LHCN-M2 (cell line): Measurements from ENCODE around the gene NRG2. TPM values are rescaled to one million over a fixed set of nuclear protein-coding genes. Genes with fewer than 3 reads are reported as not detected.

Experiments used
- DNase-seq: peaks from one replicate; pipeline ENCODE4 v3.0.0-alpha.2; 2012; ENCODE audit warnings: low read depth
- polyA plus RNA-seq: library from polyadenylated mRNA; unstranded; fragments of >200 nt; gene quantifications from one replicate; pipeline ENCODE4 v1.2.1, GENCODE V29; 2012; ENCODE audit warnings: missing spikeins
- total RNA-seq: library from RNA; depleted of rRNA; stranded (reverse); fragments of >200 nt; gene quantifications from 2 replicates; pipeline ENCODE4 v1.2.3, GENCODE V29; 2014; rRNA removed

The NRG2 gene
- total RNA-seq: not detected in 2 replicates
- 0.02 TPM for polyA plus RNA-seq

DNA sequence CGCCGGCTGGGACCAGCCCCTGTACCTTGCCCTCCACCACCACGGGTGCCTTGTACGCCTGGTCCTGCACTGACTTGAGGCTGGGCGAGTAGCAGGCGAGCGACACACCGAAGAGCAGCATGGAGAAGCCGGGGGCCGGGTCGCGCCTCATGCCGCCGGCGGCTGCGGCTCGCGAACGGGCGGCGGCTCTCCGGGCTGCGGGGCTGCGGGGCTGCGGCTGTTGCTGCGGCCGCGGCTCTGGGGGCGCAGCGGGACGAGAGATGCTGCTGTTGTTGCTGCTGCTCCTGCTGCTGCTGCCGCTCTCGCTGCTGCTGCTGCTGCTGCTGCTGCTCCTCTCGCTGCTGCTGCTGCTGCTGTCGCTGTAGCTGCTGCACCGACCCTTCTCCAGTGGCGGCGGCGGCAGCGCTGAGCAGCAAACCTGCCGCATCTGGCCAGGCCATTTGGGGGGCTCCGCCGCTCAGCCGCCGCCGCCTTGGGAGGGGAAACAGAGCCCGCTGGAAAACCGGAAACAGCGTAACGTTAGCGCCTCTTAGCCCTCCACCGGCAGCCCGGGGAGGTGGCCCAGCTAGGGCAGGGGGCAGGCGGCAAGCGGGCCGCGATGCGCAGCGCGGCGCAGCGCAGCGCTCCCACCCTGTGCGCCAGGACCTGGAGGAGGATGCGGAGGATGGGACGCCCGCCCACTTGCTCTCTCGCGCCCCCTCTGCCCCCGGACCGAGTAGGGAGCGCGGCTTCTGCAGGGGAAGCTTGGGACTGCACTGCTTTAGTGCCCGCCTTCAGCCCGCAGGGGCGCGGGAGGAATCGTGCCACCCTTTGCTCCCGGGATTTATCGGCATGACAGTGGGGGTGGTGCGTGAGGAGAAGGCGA is at the start of gene NRG2:
NRG2 (minus strand) TSS at position 657 of the 865 bp plus-strand sequence.
- peak; percentile 56 for DNase-seq

DNA sequence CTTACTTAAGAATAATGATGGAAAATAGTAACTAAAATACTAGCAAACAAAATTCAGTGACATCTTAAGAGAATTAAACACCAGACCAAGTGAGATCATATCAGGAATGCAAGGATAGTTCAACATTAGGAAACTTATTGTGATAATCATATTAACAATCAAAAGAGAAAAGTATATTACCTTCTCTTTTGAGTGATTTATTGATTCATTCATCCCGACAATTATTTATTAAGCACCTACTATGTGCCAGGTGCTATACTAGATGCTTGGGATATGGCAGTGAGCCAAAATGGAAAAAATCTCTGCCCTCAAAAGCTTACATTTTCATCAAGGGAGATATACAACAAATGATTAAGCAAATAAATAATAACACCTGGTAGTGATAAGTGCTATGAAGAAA is 47.2 kb upstream of the NRG2 start:
- no peak for DNase-seq

DNA sequence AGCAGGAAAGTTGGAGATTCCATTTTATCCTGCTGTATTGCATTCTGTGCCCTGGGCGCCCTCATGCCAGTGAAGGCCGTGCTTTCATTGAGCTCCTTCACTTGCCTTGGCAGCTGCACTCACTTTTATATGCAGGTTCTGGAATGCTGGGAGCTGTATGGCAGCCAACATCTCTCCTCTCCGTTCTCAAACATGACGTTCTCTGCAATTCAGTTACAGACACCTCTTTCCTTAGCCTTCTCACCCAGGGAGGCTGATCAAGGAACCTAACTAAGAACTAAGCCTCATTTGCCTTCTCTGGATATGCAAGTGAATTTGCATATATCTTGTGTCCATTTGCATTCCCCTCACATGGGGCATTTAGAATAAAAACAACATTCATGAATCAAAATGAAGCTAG is 41.4 kb upstream of the NRG2 start:
- no peak for DNase-seq

DNA sequence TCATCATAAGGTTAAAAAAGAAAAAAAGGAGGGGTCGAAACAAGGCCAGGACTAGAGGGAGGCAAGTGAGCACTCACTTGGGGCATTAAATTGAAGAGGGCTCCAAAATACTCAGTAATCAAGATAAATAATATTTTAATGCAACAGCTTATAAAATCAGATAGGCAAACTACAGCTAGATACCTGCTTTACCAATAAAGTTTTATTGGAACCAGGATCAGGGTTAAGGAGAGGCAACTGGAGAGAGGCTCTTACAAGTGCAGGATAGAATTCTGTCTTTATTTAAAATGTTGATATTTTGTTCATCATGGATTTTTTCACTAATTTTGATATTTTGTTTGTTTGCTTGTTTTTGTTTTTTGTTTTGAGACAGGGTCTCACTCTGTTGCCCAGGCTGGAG is 40.6 kb upstream of the NRG2 start:
- no peak for DNase-seq

DNA sequence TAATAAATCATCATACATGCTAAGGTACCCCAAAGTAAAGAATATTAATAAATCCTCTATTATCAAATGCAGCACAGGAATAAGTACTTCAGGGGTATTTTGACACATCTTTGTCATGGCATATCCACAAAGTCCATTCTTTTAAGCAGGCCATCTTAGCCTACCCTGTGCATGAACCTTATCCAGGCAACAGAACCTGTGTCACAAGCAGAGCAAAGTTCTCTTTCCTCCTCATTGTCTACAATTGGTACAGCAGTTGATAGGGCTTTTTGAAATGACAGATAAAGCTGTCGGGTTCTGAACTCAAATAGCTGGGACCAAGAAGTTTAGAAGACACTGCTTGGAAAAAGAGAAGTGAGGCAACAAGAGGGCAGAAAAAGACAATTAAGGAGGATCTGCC is 40.0 kb upstream of the NRG2 start:
- DNase-seq: no peak

DNA sequence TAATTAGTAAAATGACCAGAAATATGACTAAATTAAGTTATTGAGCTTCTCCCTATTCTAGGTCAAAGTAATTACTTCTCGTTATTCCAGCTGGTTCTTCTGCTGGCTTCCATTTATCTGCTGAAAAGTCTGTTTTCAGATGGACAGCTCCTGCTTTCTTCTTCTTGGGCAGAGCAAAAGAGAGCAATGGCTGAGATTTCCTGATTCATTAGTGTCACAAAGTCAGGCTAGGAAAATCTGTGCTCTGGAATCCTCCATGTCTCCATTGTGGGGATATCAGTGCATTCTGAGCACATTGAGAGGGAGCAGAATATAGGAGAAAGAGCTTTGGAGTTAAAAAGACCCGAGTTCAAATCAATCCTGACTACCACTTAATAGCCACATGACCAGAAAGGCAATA is 33.7 kb upstream of the NRG2 start:
- no peak for DNase-seq

DNA sequence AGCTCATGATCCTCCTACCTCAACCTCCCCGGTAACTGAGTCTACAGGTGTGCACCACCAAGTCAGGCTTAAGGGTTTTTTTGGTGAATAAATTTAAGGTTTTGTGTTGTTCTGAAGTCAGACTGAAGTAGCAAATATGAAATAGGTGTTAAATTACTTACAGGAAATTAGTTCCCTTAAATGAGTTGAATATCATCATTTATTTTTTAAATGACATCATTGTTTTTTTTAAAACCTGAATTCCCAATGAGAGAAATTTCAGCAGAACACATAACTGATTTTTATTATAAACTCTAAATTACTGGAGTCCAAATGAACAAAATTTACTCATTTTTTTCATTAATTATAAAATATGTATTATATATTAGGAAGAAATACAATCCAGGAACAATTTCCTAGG is 33.0 kb upstream of the NRG2 start:
- DNase-seq: no peak

DNA sequence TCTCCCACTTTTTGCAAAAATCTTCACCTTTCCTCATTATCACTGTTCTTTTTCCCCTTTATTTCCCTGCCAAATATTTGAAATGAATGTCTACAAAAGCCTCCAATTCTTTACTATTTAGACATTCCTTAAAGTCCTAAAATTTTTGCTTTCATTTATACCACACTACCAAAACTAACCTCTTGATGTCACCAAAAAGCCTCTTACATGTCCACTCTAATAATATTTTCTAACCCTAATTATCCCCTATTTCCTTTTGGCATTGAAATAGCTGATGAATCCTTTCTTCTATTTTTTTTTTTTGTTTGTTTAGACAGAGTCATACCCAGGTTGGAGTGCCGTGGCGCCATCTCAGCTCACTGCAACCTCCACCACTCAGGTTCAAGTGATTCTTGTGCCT is 32.3 kb upstream of the NRG2 start:
- peak; percentile 10 for DNase-seq

DNA sequence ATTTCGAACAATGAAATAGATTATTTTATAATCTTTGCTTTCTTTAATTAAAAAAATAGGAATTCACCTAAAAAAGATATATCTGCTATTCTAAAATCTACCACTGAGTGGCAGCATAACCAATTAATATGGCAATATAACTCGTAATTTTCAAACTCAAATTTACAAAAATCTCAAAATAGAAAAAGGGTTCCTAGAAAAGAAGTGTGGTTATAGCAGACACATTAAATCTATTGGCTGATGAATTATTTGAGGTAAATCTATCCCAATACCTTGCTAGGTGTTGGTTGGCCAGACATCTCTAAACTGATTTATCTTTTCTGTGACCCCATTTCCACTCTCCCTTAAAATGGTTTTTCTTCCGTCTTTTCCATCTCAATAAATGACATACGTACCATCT is 30.2 kb upstream of the NRG2 start:
- DNase-seq: peak; percentile 6

DNA sequence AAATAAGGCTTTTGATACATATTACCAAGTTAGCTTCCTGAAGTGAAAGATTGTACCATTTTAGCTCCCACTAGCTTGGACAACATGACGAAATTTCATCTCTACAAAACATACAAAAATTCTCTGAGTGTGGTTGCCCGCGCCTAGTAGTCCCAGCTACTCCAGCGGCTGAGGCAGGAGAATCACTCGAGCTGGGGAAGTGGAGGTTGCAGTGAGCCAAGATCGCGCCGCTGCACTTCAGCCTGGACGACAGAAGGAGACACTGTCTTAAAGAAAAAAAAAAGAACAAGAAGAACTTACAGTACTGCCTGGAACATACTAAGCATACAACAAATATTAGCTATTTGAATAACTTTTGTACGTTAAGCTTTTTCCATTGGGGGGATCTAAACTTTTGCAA is 29.7 kb upstream of the NRG2 start:
- no peak for DNase-seq

DNA sequence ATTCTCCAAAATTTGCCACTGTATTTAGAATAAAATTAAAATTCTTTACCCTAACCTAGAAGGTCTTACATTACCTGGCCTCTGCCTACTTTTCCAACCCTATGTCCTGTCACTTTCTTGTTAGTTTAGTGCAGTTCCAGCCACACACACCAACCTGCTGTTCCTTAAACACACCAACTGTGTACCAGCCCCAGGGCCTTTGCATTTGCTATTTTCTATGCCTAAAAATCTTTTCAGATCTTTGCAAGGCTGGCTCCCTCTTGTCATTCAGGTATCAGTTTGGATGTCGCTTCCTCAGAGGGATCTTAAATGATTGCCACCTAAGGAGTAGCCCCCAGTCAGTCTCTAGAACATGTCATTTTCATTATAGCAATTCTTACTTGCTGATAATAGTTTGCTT is 17.7 kb upstream of the NRG2 start:
- DNase-seq: no peak

DNA sequence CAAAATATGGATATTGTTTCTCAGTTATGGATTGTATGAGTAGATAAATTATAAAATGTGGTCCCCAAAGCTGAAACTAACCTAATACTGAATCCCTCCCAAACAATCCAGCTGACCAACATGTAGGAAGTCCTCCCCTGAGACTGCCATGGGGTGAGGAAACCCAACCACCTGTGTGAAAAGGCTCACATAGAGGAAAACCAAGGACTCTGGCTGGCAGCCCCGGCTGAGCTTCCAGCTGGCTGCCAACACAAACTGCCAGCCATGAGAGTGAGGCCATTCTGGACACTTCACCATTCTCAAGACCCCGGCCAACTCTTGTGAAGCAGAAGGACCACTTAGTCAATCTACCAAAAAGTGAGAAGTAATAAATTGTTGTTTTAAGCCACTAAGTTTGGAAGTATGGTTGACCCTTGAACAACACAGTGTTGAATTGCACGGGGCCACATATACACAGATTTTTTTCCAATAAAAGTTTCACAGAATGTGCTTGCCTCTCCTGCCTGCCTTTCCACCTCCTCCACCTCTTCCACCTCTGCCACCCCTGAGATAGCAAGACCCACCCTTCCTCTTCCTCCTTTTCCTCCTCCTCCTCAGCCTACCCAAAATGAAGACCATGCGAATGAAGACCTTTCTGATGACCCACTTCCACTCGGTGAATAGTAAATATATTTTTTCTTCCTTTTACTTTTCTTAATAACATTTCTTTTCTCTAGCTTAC is 15.3 kb upstream of the NRG2 start:
- no peak for DNase-seq

DNA sequence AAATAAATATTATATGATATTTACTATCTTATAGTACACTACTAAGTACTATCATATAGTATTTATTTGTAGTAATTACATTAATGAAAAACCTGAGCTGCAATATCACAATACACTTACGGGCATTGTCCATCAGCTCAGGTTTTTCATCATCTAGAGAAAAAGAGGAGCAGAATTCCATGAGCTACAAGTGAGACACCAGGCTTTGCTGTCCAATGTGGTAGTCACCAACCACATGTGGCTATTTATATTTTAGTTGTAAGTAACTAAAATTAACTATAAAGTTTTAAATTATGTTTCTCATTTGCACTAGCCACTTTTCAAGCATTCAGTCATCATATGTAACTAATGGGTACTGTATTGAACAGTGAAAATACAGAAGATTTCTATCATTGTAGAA is 13.8 kb upstream of the NRG2 start:
- DNase-seq: no peak

DNA sequence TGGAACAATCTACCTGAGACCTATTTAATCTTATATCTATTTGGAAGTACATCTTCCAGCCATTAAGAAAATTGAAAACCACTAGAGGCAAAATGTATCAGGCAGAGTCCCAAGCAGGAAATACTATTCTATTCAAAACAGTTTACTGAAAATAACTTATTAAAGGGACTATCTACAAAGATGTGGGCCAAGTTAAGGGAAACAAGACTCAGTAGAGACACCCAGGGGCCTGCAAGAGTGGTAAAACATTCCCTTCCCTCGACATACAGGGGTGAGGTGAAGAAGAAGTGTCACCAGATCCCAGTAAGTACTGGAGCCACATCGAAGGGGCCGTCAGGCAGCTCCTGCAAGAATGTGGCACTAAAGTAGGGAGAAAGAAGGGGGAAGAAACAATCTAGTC is 12.1 kb upstream of the NRG2 start:
- no peak for DNase-seq

DNA sequence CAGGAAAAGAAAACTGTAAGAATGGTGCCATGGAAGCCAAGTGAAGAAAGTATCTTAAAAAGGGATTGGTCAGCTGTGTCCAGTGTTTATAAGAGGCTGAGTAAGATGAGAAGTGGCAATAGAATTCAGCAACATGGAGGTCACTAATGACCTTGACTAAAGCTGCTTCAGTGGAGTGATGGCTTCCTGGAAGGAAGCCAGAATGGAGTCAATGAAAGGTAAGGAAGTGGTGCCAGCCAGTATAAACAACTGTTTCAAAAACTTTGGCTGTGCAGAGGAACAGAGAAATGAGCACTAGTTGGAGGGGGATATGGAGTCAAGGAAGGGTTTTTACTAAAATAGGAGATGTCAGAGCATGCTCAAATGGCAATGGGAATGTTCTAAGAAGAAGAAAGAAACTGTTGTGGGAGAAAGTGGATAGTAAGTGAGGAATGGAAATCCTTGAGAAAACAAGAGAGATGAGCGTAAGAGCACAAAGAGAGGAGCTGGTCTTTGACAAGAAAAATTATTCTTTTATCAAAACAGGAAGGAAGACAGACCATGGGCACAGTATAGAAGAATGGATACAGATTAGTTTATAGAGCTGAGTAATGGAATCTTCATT is 11.1 kb upstream of the NRG2 start:
- no peak for DNase-seq

DNA sequence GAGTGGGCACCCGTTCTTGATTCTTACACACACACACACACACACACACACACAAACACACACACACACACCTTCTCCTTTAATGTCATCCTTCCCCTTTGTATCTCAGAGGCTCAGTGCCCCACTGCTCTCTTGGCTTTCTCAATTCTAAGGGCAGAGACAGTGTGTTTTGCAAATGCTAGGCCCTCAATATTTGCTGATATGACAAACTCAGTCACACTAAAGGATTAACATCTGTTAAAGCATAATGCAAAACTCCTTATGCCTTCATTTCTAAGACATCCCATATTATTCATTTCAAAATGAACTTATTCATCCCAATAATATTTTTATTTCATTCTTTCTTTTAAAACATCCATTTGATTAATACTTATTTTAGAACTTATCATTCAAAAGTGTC is 8.9 kb upstream of the NRG2 start:
- DNase-seq: no peak

DNA sequence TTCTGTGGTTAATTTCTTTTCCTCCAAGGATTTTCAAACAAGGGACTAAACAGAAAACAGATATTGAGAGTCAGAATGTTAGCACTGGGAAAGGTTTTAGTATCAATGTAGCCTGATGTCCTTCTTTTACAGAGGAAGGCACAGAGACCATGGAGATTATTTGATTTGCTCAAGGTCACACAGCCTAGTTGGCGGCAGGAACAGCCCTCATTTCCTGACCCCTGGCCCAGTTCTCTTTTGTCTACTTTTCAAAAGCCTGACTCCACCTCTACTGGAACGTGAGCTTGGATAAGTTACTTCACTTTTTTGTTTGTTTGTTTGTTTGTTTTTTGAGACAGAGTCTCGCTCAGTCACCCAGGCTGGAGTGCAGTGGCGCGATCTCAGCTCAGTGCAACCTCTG is 6.6 kb upstream of the NRG2 start:
- DNase-seq: no peak

DNA sequence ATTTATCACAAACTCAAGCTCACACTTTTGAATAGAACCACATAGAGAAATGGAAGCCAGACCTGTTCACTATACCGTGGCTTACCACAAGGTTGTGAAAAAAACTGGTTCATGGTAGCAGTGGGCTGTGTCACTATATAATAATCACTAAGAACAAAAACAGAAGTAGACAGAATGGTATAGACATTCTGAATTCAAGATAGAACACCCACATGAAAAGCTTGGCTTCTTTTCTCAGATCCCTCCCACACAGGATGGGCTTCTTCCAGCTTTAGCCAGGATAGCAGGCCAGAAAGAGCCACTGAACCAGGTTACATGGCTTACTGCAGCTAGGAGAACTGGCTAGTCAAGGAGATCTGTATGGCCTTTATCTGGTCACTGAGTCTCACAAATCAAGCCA is 6.1 kb upstream of the NRG2 start:
- DNase-seq: no peak

DNA sequence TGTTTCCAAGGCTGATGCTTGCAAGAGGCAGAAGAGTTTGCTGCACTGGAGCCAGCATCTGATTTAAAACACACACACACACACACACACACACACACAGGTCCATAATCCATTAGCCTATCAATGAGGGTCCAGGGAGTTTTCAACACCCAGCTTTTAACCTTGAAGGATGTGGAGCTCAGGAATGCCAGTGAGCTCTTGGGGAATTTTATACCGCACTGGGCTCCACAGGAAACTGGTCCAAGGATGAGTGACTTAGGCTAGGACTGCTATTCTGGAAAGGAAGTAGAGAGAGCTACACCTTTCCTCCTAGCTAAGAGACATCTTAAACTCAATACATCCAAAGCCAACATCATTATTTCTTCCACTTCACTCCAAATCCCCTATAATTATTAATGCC is 942 bp upstream of the NRG2 start:
- no peak for DNase-seq

DNA sequence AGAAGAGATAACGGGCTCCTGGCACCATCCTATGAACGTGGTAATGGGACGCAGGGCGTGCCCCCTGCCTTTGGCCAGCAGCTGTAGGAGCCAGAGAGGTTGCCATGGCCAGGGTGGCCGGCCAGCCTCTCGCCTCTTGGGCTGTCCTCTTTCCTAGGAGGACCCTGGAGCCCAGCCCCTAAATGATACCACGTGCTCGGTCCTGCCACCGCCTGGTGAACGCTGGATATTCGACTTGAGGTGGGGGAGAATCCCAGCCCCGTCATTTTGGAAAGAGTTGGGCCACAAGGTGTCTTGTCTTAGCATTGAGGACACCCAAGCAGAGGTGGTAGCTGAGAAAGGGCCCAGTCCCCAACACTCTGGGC is 391 bp upstream of the NRG2 start:
- peak; percentile 7 for DNase-seq

DNA sequence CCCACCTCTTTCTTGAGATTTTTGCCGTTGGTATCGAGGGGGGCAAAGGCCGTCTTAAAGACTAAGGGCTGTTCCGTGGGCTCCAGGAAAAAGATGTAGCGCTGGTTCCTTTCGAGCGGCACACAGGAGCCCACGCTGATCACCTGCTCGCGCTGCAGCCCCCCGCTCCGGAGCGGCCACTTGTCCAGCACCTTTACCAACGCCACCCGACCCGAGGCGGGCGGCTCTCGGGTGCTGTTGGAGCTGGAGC is 781 bp downstream of the NRG2 start:
- no peak for DNase-seq

DNA sequence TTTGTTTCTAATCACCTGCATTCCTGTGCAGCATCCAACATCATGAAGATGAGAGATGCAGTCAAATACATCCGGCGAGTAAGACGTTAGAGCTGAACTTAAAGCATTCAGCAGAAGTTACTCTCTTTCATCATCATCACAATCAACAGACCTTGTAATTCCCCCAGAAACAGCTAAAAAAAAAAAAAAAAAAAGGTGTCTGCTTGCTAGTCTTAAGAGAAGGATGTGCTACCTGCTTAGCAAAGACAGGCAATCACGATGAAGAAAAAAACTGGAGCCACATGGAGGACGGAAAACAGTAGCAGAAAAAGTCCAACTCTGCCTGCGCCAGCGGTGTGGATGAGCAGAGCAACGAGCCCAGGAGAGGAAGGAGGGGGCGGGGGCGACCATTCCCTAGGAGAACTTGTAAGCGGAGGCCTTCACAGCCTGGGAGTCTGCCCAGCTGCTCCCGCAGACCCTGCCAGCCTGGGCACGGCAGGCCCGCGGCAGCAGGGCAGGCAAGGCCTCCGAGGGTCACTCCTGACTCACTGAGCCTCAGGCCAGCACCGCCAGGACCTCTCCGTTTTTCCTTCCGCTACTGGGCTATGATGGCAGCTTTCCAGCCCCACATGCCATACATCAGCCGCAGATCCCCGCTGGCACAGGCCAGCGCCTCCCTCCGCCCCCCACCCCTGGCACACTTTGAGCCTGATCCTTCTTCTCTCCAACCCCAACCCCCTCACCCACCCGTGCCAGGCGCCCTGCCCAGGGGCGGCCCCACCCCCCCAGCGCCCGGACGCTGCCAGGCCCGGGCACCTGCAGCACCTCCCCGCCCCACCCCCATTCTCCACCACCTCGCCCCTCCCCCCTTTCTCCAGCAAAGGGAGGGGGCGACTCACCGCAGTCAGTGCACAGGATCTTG is 1.4 kb downstream of the NRG2 start:
- DNase-seq: peak; percentile 34
